CD1c-positive myeloid dendritic cell (primary cell): Measurements from ENCODE around the gene CDHR1.

Experiments
- DNase-seq: peaks from one replicate; pipeline ENCODE4 v3.0.0-alpha.2; 2016; ENCODE audit errors: extremely low spot score

CDHR1 gene

GRCh38 chr10:84200537-84201243, 6.4 kb downstream of the CDHR1 start:
- DNase-seq = no peak

- DNase-seq = no peak
Measured at GRCh38 chr10:84201244-84201606, 6.9 kb downstream of the CDHR1 start.

- DNase-seq = no peak
Measured at GRCh38 chr10:84201682-84202081, 7.3 kb downstream of the CDHR1 start.

GRCh38 chr10:84202349-84202748, 8.0 kb downstream of the CDHR1 start:
- DNase-seq = no peak

GRCh38 chr10:84204122-84204521, 9.8 kb downstream of the CDHR1 start:
- DNase-seq = no peak

- no peak for DNase-seq
Measured at GRCh38 chr10:84204610-84205009, 10.3 kb downstream of the CDHR1 start.

- peak; percentile 58 for DNase-seq
Measured at GRCh38 chr10:84205049-84205852, 10.9 kb downstream of the CDHR1 start.

- DNase-seq = no peak
Measured at GRCh38 chr10:84205853-84206525, 11.7 kb downstream of the CDHR1 start.

GRCh38 chr10:84208023-84208422, 13.7 kb downstream of the CDHR1 start:
- DNase-seq = no peak

GRCh38 chr10:84211566-84211965, 17.2 kb downstream of the CDHR1 start:
- no peak for DNase-seq

- no peak for DNase-seq
Measured at GRCh38 chr10:84212014-84212413, 17.7 kb downstream of the CDHR1 start.

- no peak for DNase-seq
Measured at GRCh38 chr10:84213076-84213475, 18.7 kb downstream of the CDHR1 start.

- DNase-seq = no peak
Measured at GRCh38 chr10:84214046-84214572, 19.8 kb downstream of the CDHR1 start.

GRCh38 chr10:84214612-84215235, 20.4 kb downstream of the CDHR1 start:
- peak; percentile 20 for DNase-seq

- no peak for DNase-seq
Measured at GRCh38 chr10:84216834-84217233, 22.5 kb downstream of the CDHR1 start.

GRCh38 chr10:84217746-84218145, 23.4 kb downstream of the CDHR1 start:
- DNase-seq = no peak

GRCh38 chr10:84221916-84222315, 27.6 kb downstream of the CDHR1 start:
- no peak for DNase-seq

GRCh38 chr10:84224411-84225028, 30.2 kb downstream of the CDHR1 start:
- no peak for DNase-seq

- no peak for DNase-seq
Measured at GRCh38 chr10:84225427-84226173, 31.3 kb downstream of the CDHR1 start, which contains the start of gene LRIT2. Gene LRIT2 (minus strand): TSS chr10:84225544. CDS start chr10:84225520, 24 bp downstream.

GRCh38 chr10:84226616-84227015, 32.3 kb downstream of the CDHR1 start:
- DNase-seq = no peak

- DNase-seq = no peak
Measured at GRCh38 chr10:84227810-84228209, 33.5 kb downstream of the CDHR1 start.
